GM20000 (cell line): ENCODE data around the gene NLGN1.

ENCODE experiments used
- DNase-seq: peaks from one replicate; pipeline ENCODE4 v3.0.0; 2012; ENCODE audit warnings: low spot score
- CTCF ChIP-seq: IDR thresholded peaks from 2 replicates; pipeline ENCODE4 v1.5.1; 2012; ENCODE audit warnings: mild to moderate bottlenecking, control low read depth; ENCODE audit errors: extremely low read depth, missing control alignments

NLGN1 gene

GRCh38 chr3:173774294-173774693 lies 376.8 kb downstream of the NLGN1 start:
- no peak for DNase-seq
- no peak for TF ChIP-seq CTCF

- no peak for TF ChIP-seq CTCF
- no peak for DNase-seq
Measured at GRCh38 chr3:173778251-173778650, 380.7 kb downstream of the NLGN1 start.

- no peak for TF ChIP-seq CTCF
- DNase-seq = no peak
Measured at GRCh38 chr3:173780067-173780466, 382.5 kb downstream of the NLGN1 start.

- no peak for DNase-seq
- TF ChIP-seq CTCF = no peak
Measured at GRCh38 chr3:173785004-173785403, 387.5 kb downstream of the NLGN1 start.

GRCh38 chr3:173789530-173790162 lies 392.1 kb downstream of the NLGN1 start:
- no peak for DNase-seq
- no peak for TF ChIP-seq CTCF

- no peak for DNase-seq
- no peak for TF ChIP-seq CTCF
Measured at GRCh38 chr3:173793963-173794362, 396.4 kb downstream of the NLGN1 start.

GRCh38 chr3:173796405-173796804 lies 398.9 kb downstream of the NLGN1 start:
- TF ChIP-seq CTCF = no peak
- DNase-seq = no peak
